IPS-NIHi7 (cell line): ENCODE results near the gene GPR27.

Experiments used
- DNase-seq: peaks from one replicate; pipeline ENCODE4 v3.0.0; 2012; ENCODE audit warnings: mixed read lengths; ENCODE audit errors: extremely low spot score

Gene GPR27, protein sequence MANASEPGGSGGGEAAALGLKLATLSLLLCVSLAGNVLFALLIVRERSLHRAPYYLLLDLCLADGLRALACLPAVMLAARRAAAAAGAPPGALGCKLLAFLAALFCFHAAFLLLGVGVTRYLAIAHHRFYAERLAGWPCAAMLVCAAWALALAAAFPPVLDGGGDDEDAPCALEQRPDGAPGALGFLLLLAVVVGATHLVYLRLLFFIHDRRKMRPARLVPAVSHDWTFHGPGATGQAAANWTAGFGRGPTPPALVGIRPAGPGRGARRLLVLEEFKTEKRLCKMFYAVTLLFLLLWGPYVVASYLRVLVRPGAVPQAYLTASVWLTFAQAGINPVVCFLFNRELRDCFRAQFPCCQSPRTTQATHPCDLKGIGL

DNA sequence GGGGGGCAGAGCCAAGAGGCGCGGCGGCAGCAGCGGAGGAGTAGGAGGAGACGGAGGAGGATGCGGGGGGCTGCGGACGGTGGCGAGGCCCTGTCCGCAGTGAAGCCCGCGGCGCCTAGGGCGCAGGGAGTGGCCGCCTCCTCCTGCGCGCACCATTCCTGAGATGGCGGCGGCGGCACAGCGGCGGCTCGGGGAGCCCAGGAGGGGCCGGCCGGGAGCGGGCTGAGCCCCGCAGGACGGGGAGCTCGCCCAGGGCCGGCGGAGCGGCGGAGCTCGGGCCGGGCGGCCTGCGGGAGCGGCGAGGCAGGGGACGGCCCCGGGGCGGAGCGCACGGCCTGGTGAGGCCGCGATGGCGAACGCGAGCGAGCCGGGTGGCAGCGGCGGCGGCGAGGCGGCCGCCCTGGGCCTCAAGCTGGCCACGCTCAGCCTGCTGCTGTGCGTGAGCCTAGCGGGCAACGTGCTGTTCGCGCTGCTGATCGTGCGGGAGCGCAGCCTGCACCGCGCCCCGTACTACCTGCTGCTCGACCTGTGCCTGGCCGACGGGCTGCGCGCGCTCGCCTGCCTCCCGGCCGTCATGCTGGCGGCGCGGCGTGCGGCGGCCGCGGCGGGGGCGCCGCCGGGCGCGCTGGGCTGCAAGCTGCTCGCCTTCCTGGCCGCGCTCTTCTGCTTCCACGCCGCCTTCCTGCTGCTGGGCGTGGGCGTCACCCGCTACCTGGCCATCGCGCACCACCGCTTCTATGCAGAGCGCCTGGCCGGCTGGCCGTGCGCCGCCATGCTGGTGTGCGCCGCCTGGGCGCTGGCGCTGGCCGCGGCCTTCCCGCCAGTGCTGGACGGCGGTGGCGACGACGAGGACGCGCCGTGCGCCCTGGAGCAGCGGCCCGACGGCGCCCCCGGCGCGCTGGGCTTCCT lies at the start of gene GPR27:
GPR27 (plus strand) TSS at position 155 of the 909 bp plus-strand sequence; CDS start at position 350, 195 bp downstream.
- DNase-seq, result peak; percentile 49

DNA sequence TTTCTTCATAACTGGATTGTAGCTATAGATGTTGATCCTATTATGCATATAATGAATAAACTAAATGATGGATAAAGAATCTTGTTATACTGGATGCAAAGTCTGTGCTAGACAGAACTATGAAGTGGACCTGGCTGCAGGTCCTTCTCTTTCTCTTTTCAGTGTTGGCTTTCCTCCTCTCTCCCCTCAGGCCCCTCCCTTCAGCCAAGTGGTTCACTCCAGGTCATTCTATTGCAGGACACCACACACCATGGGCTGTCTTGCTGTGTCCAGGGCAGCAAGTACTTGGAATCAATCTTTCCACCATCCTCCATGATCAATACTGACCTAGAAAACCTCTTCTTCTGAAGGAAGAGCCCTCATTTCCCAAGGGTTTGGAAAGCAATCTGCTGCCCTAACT lies 48.7 kb upstream of the GPR27 start:
- DNase-seq, result no peak

DNA sequence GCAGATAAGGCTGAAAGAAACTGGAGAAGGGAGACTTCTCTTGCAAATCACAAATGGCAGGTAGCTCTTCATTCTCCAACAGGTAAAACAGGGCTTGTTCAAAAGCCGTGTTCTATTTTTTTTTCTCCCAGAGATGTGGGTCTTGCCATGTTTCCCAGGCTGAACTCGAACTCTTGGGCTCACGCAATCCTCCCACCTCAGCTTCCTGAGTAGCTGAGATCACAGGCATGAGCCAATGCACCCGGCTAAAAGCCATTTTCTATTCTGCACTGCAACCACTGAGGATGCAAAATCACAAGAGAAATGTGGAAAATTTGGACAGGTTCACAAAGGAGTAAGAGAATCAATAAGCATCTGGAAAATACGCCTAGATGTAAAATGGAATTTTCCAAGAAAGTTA lies 48.0 kb upstream of the GPR27 start:
- DNase-seq, result no peak

DNA sequence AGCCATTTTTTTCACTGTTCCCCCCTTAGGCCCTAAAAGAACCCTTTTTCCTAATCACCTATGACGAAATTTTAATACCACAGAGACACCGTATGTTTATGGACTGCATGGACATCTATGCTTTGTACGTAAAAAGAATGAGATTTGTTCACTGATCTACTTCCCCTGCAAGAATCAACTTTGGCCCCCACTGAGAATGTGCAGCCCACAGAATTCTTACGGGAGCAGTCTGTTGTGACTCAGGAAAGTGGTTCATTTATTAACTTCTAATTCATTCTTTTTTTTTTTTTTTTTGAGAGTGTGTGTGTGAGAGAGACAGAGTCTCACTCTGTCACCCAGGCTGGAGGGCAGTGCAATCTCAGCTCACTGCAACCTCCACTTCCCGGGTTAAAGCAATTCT lies 46.1 kb upstream of the GPR27 start:
- DNase-seq, result no peak

DNA sequence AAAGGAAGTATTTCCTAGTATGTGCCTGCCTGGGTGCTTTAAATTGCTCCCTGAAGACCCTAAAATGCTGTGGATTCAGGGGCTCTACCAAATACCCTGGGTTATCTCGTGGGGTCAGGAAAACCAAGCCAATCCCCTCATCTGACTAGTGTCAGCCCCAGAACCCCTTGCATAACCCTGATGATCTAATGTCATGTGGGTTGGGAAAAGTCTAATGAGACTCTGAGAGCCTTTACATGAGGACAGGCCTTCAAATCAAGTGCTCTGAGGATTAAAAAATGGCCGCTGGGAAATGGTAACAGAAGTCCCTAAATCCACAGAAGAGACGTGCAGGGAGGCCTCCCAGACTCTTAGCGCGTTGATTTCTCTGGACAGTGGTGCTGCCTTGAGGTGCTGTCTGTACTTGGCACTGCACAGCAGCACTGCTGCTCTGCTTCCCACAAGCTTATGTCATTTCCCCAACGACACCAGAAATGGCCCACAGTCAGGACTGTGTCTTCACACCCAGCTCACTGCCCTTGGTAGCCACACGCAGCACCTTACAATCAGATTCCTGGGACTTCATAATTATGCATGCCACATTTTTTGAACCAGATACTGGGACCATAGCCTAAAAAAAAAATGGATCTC lies 45.1 kb upstream of the GPR27 start:
- DNase-seq, result no peak

DNA sequence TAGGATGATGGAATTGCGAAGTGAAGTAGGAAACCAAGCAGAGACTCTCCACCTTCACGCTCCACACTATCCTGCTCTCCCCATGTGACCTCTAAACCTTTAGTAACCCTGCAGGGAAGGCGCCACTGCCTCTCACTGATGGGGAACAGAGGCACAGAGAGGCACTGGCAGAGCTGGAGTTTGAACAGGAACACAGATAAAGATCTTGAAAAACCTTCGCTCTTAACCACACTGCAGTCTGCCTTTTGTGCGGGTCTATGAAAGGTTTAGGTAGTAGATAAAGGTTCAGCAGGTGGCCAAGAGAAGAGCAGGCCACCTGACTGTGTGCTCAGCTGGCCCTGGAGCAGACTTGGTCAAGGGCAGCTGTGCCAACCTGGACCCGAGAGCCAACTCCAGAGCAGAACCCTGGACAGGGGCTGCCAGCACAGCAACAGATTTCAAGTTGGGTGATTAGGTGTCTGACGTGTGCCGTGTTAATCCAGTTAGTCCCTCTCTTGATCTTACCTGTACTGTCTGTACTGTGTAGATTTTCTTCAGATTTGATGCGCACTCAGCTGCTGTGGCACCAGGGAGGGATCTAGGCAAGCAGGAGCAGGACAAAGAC lies 43.6 kb upstream of the GPR27 start:
- no peak for DNase-seq

DNA sequence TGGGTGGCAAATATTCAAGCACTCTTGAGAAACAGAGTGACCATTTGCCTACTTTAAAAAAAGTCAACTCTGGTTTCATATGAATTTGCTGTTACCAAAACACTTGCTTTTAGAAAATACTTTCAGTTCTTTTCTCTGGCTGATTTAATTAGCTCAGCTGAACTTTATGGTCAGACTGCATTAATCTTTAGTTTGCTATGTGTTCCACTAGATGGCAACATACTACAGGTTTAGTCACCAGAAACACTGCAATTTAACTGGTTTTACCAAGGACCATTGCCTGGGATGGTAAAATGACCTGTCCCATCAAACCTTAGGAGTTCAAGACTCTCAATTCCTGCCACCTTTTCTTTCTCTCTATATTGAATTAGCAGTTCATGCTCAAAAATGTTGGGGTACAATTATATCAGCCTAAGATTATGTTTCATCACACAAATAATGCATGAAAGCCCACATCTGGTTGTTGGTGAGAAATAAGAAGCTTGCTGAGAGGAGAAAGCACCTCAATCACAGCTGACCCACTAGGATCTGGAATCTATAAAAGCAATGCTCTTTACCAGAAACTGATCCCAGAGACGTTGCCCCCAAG lies 42.7 kb upstream of the GPR27 start:
- peak; percentile 74 for DNase-seq

DNA sequence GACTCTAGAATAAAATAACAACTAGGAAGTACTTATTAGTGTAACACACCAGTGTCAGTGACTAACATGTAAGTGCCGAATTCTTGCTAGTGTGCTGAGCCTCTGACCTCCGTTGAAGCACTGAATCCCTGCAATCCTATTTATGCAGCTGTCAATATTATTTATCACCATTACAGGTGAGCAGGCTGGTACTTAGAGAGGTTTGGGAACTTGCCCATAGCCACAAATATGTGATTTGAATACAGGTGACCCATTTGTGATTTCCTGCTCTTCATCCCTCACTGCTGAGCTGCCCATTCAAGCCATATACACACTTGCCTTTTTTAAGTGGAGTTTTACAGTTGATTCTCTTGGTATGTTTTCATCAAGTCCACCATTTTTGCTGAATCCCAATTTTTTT lies 40.6 kb upstream of the GPR27 start:
- no peak for DNase-seq

DNA sequence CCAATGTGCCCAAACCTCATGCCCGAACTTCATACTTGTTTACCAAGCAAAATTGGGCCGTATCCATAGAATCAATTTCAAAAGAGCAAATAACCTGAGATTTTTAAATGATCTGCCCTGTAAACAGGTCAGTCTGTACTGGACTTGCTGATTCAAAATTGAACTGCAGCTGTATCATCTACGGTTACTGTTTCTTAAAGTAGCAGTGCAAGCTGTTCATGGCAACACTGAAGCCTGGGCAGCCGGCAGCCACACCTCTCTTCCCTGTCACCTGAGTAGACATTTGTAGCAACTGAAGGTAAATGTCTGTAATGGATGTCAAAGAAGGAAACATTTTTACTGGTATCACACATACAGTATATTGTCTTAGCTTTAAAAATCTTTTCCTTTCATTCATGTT lies 39.1 kb upstream of the GPR27 start:
- no peak for DNase-seq

DNA sequence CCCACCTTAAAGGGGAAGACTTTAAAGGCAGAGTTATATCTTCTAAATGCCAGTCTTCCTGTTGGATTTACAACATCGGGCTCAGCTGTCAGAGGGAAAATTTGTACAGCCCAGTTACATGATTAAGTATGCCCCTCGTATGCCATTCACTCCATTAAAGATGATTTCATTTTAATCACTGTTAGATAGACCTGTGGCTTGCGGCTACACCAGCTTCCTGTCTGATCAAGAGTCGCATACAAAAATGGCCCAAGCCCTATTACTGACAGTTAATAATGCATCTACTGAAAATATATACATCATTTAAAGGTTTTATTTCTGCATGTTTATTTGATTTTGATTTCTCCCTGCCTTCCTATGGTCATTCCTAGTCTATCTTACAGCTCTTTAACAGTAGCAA lies 35.6 kb upstream of the GPR27 start:
- DNase-seq, result no peak

DNA sequence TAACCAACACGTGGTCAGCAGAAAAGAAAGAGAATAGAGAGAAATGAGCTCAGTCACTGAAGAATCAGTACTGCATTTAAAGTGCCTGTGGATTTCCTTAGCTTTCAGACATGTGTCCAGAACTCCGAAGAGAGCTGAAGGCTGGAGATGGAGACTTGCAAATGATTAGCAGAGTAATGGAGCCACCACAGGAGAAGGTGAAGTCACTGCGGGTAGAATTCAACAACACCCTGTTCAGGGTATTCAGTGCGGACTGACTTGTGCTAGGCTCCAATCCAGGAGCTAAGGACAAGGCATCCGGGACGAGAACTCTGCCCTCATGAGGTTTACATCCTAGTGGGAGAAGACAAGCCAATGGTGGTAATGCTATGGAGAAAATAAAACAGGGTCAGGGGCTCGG lies 32.7 kb upstream of the GPR27 start:
- DNase-seq, result no peak

DNA sequence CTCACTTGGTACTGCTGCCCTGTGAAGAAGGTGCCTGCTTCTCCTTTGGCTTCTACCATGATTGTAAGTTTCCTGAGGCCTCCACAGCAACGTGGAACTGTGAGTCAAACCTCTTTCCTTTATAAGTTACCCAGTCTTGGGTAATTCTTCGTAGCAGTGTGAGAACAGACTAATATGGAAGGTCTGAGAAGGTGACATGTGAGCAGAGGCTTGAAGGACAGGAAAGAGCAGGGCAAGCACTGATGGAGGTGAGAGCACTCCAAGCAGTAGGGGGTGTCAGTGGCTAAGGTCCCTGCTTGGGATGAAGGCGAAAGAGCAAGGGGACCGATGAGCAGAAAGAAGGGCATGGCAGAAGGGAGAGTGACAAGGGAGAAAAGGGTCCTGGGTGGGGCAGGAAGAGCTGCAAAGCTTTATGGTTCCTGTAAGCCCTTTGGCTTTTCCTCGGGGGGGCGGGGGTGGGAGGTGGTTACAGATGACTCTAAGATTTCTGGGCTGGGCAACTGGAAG lies 32.0 kb upstream of the GPR27 start:
- no peak for DNase-seq

DNA sequence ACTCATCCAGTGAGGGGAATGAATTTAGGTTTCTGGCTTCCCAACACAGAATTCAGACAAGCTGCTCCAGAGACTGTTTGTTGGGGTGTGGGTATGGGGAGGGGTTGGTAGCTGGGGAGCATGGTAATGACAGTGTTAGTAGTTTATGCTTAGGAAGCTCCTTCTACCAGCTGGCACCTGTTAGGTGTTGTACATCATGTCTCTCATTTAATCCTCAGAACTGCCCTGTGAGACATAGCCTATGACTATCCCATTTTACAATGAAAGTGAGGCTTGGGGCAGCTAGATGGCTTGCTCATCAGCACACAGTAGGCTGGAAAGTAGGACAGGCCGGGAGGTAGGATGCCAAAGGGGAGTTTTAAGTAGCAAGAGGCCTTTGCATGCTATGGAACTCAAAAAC lies 31.0 kb upstream of the GPR27 start:
- no peak for DNase-seq

DNA sequence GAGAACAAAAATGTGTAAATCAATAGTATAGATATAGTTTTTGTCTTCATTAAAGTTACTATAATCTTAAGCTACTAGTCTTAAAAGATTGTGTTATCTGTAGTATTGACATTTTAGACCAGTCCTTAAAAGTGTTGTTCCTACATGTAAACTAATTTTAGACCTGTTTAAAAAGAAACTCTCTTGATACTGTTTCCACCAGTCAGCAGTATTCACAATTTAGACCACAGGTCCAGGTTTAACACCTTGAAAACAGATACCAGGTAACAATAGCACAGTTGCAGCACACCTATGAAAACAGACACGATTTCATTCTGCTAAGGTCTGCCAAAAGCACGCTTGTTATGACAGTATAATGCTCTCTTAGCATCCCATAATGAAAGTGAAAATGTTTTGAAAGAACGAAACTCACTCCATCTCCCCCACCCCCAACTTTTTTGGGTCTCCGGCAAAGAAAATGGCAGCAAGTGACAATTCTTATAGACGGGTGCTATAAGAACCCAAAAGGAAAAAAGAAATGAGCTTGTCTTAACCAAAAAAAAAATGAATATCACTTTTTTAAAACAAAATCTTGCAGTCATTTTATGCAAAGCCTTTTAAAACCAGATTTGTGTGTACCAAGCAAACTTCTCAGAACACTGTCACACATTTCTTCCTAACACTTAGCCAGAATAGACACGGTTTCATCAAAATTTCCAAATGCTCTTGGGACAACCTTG lies 30.0 kb upstream of the GPR27 start:
- no peak for DNase-seq

DNA sequence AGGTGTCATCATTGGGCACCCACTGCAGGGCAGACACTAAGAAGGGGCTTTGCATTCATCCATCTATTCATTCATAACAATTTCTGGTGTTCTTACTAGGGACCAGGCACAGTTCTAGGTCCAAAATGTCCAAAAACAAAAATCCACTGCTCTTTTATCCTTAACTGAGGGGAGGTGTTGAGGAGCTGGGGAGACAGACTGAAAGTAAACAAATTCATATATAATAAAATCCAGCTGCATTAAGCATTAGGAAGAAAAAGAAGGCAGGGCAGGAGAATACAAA lies 29.5 kb upstream of the GPR27 start:
- no peak for DNase-seq

DNA sequence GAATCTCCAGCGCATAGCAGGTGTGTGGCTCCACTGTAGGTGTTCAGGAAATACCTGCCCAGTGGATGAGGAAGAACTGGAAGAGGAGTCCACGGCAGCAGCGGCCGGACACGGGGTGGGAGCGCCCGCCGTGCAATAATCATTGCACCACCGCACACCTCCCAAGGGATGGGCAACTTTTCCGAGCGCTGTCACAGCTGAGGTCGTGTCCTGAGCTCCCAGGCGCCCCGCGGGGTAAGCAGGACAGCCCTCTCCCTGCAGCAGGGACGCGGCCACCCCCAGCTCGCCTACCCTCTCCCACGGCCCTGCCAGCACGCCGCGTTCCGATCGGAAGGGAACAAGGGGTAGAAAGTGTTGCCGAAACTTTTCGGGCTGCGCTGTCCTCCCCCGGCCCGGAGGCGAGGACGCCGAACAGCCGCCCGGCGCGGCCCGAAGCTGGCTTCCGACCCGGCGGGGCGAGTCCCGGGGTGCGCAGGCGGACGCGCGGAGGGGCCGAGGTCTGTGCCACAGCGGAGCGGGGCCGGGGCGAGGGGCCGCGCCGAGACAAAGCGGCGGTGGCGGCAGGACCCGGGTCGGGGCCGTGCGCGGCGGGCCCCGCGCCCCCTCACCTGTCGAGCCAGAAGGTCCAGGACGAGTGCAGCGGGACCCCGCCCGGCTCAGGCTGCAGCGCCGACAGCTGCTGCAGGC lies 28.9 kb upstream of the GPR27 start:
- DNase-seq, result peak; percentile 31

DNA sequence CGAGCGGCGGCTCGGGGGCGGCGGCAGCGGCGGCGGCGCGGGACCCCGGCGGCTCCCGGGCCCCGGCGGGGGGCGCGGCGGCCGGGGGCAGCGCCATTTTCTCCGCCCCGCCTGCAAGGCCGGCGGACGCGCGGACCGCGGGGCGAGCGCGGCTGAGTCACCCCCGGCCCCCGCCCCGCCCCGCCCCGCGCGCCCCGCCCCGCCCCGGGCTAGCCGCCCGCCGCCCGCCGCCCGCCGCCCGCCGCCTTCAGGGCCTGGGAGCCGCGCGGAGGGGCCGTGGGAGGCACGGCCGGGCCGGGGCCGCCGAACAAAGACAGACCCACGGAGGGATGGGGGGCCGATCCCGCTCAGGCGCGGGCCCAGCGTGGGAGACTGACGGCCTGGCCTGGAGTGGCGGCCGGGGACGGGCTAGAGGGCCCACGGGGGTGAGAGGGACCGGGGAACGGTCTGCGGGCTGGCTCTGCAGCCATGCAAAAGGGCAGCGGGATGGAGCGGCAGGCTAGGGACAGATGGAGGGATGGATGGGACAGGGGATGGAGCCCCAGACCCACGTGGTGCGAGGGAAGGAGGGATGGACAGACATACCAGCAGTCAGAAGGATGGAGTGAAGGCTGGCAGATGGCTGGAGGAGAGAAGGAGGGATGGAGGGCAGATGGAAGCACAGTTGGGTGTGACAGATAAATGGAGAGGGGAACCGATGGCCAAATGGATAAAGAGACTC lies 28.2 kb upstream of the GPR27 start, which contains the start of gene EIF4E3:
EIF4E3 (minus strand) TSS at position 132 of the 721 bp plus-strand sequence; CDS start at position 97, 35 bp downstream.
- DNase-seq, result peak; percentile 83

DNA sequence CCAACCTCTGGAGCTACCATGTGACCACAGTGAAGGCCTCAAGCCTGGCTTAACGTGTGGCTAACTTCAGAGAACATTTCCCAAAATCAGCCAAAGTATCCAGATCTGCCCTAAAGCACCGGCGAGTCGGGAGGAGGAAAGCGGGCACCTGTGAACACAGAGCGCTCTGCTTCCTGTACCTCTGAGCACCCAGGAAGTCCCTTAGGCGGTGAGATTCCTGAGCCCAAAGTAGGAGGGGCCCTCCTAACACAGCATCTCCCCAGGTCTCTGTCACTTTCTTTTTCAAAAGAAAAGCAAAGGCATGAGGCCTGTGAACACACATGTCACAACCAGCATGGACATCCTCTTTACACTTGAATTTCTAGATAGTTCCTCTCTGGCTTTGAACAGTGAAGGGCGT lies 27.5 kb upstream of the GPR27 start:
- DNase-seq, result no peak

DNA sequence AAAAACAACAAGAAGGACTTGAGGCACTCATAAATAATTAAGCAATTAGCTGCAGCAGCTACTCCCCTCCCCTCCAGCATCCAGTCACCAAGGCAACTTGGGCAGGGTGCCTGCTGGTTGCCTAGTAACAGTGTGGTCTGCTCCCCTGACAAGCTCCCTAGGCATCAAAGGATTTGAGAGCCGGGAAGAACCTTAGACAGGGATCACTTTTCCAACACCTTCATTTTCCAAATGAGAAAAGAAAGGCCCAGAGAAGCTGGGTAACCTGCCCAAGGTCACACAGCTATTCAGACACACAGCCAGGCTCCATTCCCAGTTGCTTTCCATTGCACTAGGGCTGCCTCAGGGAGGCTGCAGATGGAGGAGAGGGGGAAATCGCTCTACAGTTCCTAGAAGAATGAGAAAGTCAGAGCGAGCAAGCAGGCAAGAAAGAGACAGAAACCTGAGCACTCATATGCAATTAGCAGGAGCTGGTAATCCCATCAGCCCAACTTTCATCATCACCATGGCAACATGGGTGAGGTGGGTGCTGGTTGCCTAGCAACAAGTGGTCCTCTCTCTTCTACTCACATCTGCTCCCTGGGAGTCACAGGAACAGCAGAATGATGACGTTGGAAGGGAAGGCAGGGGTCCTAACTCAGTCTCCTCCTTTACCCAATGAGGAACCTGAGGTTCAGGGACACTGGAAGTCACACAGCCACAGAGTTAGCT lies 24.9 kb upstream of the GPR27 start:
- DNase-seq, result peak; percentile 73
